Uterus (tissue), 4 donors: ENCODE results near the gene IQSEC1. TPM values are rescaled to one million over a fixed set of nuclear protein-coding genes. Genes with fewer than 3 reads are reported as not detected.

Source experiments
- DNase-seq, 2 donors: peaks; one replicate each; pipeline ENCODE4 v3.0.0-alpha.2; 2019 to 2020
- H3K27ac ChIP-seq, 2 donors: fragments of 200-600 bp; sonication (generic); 1 replicate in 1 of 2; 2 replicates in 1 of 2; pipeline ENCODE4 v1.5.1; 2016 to 2018
- H3K27me3 ChIP-seq, 2 donors: fragments of 200-600 bp; sonication (generic); one replicate each; pipeline ENCODE4 v1.5.1; 2018 to 2019; ENCODE audit warnings: control low read depth in 1 of 2
- H3K36me3 ChIP-seq, 2 donors: fragments of 200-600 bp; sonication (generic); one replicate each; pipeline ENCODE4 v1.5.1; 2019; ENCODE audit warnings: control low read depth in 1 of 2
- H3K4me1 ChIP-seq, 2 donors: fragments of 200-600 bp; sonication (generic); one replicate each; pipeline ENCODE4 v1.5.1; 2018 to 2019; ENCODE audit warnings: control low read depth in 1 of 2
- H3K4me3 ChIP-seq, 2 donors: fragments of 200-600 bp; sonication (generic); 1 replicate in 1 of 2; 2 replicates in 1 of 2; pipeline ENCODE4 v1.5.1; 2018 to 2019; ENCODE audit warnings: mild to moderate bottlenecking in 1 of 2
- H3K9me3 ChIP-seq, 2 donors: fragments of 200-600 bp; sonication (generic); one replicate each; pipeline ENCODE4 v1.5.1; 2019; ENCODE audit warnings: control low read depth in 1 of 2
- POLR2A ChIP-seq, 2 donors: fragments of 450-650 bp; IDR thresholded peaks; one replicate each; pipeline ENCODE4 v1.6.1; 2016; ENCODE audit warnings: antibody characterized with exemption in 2 of 2, mild to moderate bottlenecking in 1 of 2, moderate library complexity in 1 of 2
- intact Hi-C: fragments of 100-400 bp; cut with DNase I; formaldehyde crosslinking; loops from one replicate; pipeline ENCODE4 v1.15.1; 2023; ENCODE audit warnings: low total_unique reads
- total RNA-seq, 4 donors: library from RNA; depleted of rRNA in 3 of 4; stranded (reverse); fragments of >200 nt in 3 of 4; gene quantifications; one replicate each; pipeline versions ENCODE4 v1.1.0 to v1.2.4, GENCODE V29; 2014 to 2023
- TF ChIP-seq, protein P1 (sequence below), 4 experiments: fragments of 200-600 bp in 2 of 4; fragments of 450-650 bp in 2 of 4; sonication (generic) in 2 of 4; IDR thresholded peaks; one replicate each; pipeline ENCODE4 v1.5.1; 2016 to 2019; ENCODE audit warnings: antibody characterized with exemption in 4 of 4, mild to moderate bottlenecking in 2 of 4, moderate library complexity in 1 of 4
- donor health status: DM: yes; HTN: yes; CAD: no.

The IQSEC1 gene
- total RNA-seq, 4 donors from 2014 or later: 17.9 to 61.4 (median 49.7) TPM

DNA sequence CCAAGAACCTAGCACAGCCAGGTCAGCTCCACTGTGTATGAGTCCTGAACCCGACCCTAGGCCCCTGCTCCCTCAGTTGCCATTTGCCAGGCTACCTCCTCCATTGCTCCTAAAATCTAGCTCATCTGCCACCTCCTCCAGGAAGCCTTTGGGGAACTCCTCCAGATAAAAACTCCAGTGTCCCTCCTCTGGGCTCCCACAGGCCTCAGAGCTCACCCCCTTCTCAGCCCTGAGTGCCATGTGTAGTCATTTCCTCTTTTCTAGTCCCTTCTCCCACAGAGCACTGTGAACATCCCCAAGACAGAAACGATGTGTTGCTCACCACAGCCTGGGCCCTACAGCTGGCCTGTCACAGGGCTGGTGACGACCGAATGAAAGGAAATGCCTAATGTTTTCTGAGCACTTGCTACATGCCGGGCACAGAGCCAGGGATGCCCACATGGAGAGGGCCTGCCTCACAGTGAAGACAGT lies 61.0 kb downstream of the IQSEC1 start:
- no peaks in the 10 kb centered on the region for H3K27me3 ChIP-seq

DNA sequence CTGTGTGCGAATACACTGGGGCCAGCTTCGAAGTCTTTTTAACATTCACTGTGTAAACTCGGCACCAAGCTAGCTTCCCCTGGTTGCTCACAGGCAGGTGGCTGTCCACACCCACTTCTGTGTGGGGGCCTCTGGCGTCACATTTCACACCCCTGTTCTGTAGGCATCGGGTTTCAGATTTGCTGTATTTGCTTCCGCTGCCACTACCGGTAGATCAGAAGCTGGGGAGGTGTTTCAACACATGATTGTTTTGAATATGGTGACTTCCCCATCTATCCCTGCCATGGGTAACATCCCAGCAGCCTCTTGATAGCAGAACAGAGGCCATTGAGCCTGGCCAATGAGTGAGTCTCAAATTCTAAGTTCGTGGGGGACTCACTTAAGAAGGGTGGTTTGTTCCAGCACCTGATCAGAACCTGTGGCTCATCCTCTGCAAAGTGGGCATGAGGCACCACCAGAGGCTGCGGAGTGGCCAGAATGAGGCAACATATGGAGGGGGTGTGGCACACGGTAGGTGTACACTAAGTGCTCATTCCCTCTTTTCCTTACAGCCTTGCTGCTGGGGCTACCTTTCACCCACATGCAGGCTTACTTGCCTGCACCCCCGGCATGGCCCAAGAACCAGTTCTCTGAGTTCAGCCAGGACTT lies 61.5 kb downstream of the IQSEC1 start:
- Histone ChIP-seq H3K27ac (no peak overlapping the region), H3K36me3 (no peaks in the 10 kb centered on the region), H3K9me3 (no peaks in the 10 kb centered on the region), H3K27me3 (no peaks in the 10 kb centered on the region), H3K4me3 (no peak overlapping the region), H3K4me1 (no peaks in the 10 kb centered on the region)
- TF ChIP-seq POLR2A (IDR thresholded peaks at IDR 0.05): no peak
- TF ChIP-seq, protein P1, sequence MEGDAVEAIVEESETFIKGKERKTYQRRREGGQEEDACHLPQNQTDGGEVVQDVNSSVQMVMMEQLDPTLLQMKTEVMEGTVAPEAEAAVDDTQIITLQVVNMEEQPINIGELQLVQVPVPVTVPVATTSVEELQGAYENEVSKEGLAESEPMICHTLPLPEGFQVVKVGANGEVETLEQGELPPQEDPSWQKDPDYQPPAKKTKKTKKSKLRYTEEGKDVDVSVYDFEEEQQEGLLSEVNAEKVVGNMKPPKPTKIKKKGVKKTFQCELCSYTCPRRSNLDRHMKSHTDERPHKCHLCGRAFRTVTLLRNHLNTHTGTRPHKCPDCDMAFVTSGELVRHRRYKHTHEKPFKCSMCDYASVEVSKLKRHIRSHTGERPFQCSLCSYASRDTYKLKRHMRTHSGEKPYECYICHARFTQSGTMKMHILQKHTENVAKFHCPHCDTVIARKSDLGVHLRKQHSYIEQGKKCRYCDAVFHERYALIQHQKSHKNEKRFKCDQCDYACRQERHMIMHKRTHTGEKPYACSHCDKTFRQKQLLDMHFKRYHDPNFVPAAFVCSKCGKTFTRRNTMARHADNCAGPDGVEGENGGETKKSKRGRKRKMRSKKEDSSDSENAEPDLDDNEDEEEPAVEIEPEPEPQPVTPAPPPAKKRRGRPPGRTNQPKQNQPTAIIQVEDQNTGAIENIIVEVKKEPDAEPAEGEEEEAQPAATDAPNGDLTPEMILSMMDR (IDR thresholded peaks at IDR 0.05): no peak
- DNase-seq: no peak
- intact Hi-C loops: no loop called here

More for the DNA sequence above, 61.0 kb downstream of the IQSEC1 start:
- no peak overlapping the region for H3K27ac ChIP-seq
- intact Hi-C loops: no loop called here
- no peaks in the 10 kb centered on the region for H3K36me3 ChIP-seq
- H3K9me3 ChIP-seq: no peaks in the 10 kb centered on the region
- no peaks in the 10 kb centered on the region for H3K4me1 ChIP-seq
- DNase-seq: no peak
- TF ChIP-seq POLR2A (IDR thresholded peaks at IDR 0.05): no peak
- TF ChIP-seq, protein P1 (IDR thresholded peaks at IDR 0.05): no peak
- H3K4me3 ChIP-seq: no peak overlapping the region

DNA sequence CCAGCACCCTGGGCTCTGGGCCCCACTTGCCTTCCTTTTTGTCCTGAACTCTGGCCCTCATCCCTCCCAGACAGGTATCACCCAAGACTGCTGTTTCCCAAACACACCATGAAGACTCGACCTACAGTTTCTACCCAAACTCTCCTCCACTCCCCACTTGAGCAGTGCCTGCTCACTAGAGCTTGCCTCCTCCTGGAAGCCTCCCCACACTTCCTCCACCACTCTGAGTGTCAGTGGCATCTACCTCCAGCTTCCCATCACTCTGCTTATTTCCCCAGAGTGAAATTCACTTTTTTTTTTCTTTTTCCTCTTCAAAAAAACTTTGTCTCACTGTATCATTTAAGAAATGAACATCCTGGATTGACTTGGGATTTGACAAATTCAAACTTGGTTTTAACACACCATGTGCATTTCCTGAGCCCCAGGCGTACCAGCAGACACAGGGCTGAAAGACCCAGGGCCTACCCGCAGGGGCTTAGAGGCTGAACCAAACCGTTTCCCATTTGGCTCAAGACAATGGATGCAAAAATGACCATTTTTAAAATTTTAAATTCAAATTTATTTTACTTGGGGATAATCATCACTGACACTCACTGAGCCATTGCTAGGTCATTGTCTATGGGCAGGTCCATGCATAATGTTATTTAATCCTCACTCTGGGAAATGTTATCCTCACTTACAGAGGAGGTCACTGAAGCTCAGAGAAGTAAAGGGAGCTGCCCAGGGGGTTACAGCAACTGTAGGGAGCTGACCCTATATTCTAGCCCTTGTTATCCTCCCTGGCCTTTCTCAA lies 62.3 kb downstream of the IQSEC1 start:
- no peak for TF ChIP-seq POLR2A (IDR thresholded peaks at IDR 0.05)
- TF ChIP-seq, protein P1 (IDR thresholded peaks at IDR 0.05): no peak
- no peak overlapping the region for H3K27ac ChIP-seq
- intact Hi-C loops: no loop called here
- H3K4me1 ChIP-seq: no peaks in the 10 kb centered on the region
- DNase-seq: no peak
- H3K27me3 ChIP-seq: no peaks in the 10 kb centered on the region
- no peak overlapping the region for H3K4me3 ChIP-seq
- H3K9me3 ChIP-seq: no peaks in the 10 kb centered on the region
- H3K36me3 ChIP-seq: no peaks in the 10 kb centered on the region

DNA sequence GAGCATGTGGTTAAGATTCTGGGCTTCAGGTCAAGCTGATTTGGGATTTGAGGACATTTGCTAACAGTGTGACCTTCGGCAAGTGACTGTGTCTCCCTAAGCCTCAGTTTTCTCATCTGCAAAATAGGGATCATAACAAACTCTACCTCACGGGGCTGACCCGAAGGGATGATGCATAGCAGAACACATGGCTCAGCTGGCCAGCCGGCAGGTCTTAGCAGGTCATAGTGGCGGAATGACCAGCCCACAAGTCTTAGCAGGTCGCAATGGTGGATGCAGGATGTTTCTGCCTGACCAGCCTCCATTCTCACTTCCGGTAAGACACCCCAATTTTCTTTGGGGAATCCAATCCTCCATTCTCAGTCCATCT lies 63.3 kb downstream of the IQSEC1 start:
- intact Hi-C loops: no loop called here
- Histone ChIP-seq H3K4me1 (no peaks in the 10 kb centered on the region), H3K9me3 (no peaks in the 10 kb centered on the region), H3K4me3 (no peak overlapping the region), H3K27me3 (no peaks in the 10 kb centered on the region), H3K36me3 (no peaks in the 10 kb centered on the region), H3K27ac (no peak overlapping the region)
- no peak for TF ChIP-seq POLR2A (IDR thresholded peaks at IDR 0.05)
- TF ChIP-seq, protein P1 (IDR thresholded peaks at IDR 0.05): no peak
- no peak for DNase-seq
